ENCODE results near the gene ARHGEF1.

ARHGEF1 gene

GRCh38 chr19:41951686-41952172 is 68.7 kb downstream of the ARHGEF1 start:
- TF ChIP-seq, protein P1, sequence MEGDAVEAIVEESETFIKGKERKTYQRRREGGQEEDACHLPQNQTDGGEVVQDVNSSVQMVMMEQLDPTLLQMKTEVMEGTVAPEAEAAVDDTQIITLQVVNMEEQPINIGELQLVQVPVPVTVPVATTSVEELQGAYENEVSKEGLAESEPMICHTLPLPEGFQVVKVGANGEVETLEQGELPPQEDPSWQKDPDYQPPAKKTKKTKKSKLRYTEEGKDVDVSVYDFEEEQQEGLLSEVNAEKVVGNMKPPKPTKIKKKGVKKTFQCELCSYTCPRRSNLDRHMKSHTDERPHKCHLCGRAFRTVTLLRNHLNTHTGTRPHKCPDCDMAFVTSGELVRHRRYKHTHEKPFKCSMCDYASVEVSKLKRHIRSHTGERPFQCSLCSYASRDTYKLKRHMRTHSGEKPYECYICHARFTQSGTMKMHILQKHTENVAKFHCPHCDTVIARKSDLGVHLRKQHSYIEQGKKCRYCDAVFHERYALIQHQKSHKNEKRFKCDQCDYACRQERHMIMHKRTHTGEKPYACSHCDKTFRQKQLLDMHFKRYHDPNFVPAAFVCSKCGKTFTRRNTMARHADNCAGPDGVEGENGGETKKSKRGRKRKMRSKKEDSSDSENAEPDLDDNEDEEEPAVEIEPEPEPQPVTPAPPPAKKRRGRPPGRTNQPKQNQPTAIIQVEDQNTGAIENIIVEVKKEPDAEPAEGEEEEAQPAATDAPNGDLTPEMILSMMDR (conservative IDR thresholded peaks at IDR 0.05; ENCODE audit: low read depth, low read length) = peak; percentile 98
- peak; percentile 76 for DNase-seq (ENCODE audit: low read depth)
- no peak overlapping the region for H3K4me3 ChIP-seq (ENCODE audit: low read depth, low read length)

- H3K4me3 ChIP-seq (ENCODE audit: low read depth, low read length) = no peak overlapping the region
These were observed 72.5 kb downstream of the ARHGEF1 start for GRCh38 chr19:41955521-41955920.

GRCh38 chr19:41956621-41957020 is 73.6 kb downstream of the ARHGEF1 start:
- no peak overlapping the region for H3K4me3 ChIP-seq (ENCODE audit: low read depth, low read length)
- DNase-seq (ENCODE audit: low read depth) = no peak
- TF ChIP-seq, protein P1 (conservative IDR thresholded peaks at IDR 0.05; ENCODE audit: low read depth, low read length) = no peak

More at GRCh38 chr19:41955521-41955920, 72.5 kb downstream of the ARHGEF1 start:
- TF ChIP-seq, protein P1 (conservative IDR thresholded peaks at IDR 0.05; ENCODE audit: low read depth, low read length) = no peak
- no peak for DNase-seq (ENCODE audit: low read depth)

Data from choroid plexus epithelial cell (primary cell).